ENCODE measurements around the gene FRAT2. TPM values are rescaled to one million over a fixed set of nuclear protein-coding genes. Genes with fewer than 3 reads are reported as not detected.
"Not testable (repeated sequence)": the region's sequence is repeated elsewhere in the genome, so short reads cannot be mapped to it uniquely, and the experiment has no call there.

The FRAT2 gene
- total RNA-seq, 2 experiments from 2014 or later = 15.3 to 16.7 TPM

DNA sequence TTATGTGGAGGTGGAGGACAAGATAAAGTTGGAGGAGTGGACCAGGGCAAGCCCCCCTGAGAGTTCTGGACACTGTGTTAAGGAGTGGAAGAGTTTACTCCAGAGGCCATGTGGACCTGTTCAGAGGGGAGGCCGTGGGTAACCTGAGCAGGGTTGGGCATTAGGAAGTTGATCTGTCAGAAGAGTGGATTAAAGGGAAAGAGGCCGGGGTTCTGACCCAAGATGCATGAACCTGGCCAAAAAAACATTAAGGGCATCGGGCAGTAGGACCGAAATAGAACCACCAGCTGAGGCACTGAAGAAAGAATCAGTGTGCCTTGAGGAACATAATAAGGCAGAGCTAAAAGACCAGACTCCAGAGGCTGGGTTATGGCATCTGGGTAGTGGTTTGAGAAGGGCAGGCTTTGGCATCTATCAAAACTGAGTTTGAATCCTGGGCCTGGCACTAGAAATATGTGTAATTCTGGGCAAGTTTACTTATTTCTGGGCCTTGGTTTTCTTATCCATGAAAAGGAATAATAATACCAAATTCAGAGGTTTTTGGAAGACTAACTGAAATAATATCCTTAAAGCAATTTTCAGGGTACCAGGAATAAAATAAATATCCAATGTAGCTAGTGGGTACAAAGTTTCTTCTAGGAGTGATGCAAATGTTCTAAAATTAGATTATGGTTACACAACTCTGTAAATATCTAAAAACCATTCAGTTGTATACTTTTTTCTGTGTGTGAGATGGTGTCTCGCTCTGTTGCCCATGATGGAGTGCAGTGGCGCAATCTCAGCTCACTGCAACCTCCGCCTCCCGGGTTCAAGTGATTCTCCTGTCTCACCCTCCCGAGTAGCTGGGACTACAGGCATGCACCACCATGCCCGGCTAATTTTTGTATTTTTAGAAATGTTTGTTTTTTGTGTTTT, 26.4 kb downstream of the FRAT2 start:
- Mint-ChIP-seq H3K4me3 (no peak overlapping the region), H3K9me3 (no peaks in the 10 kb centered on the region), H3K27ac (no peak overlapping the region), H3K27me3 (peaks cover 2% of the 10 kb centered on the region), H3K4me1 (no peaks in the 10 kb centered on the region), H3K36me3 (no peaks in the 10 kb centered on the region)
- POLR2A ChIA-PET = no interaction called here
- DNase-seq (no peak), ATAC-seq (ENCODE audit: low read depth) (no peak)

- H3K27ac Mint-ChIP-seq = no peak overlapping the region
- no peaks in the 10 kb centered on the region for H3K9me3 Mint-ChIP-seq
- ATAC-seq (ENCODE audit: low read depth) = no peak
- POLR2A ChIA-PET = no interaction called here
- H3K4me1 Mint-ChIP-seq = no peaks in the 10 kb centered on the region
- no peak for DNase-seq
- no peaks in the 10 kb centered on the region for H3K36me3 Mint-ChIP-seq
- no peak overlapping the region for H3K4me3 Mint-ChIP-seq
- peaks cover 2% of the 10 kb centered on the region for H3K27me3 Mint-ChIP-seq
These were observed 27.1 kb downstream of the FRAT2 start for GRCh38 chr10:97307441-97307840.

DNA sequence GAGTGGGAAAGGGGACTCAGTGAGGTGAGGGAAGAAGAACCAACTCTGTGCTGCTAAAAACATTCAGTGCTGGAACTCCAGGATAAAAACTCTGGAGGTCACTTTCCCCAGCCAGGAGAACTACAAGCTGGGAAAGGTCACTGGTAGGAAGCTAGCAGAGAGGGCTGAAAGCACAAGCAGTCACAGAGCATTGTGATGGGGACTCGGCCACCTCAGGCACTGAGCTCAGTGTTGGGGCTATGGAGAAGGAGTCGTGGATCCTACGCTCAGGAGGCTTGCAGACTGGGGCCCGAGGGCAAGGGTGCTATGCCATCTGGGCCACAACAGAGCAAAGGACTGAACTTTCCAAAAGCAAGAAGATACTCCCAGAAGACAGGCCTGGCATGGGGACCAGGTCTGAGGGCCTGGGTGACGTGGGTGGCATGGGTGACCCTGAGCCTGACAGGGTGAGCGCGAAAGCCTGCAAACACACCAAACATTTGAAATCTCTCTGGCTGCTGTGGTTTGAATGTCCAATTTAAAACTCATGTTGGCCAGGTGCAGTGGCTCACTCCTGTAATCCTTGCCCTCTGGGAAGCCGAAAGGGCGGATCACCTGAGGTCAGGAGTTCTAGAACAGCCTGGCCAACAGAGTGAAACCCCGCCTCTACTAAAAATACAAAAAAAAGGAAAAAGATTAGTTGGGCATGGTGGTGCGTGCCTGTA, 32.3 kb downstream of the FRAT2 start:
- no peaks in the 10 kb centered on the region for H3K36me3 Mint-ChIP-seq
- no peak for DNase-seq
- ATAC-seq (ENCODE audit: low read depth) = no peak
- POLR2A ChIA-PET = no interaction called here
- H3K4me3 Mint-ChIP-seq = no peak overlapping the region
- no peak overlapping the region for H3K27ac Mint-ChIP-seq
- H3K9me3 Mint-ChIP-seq = no peaks in the 10 kb centered on the region
- peaks cover 2% of the 10 kb centered on the region for H3K27me3 Mint-ChIP-seq
- peaks cover 4% of the 10 kb centered on the region for H3K4me1 Mint-ChIP-seq

DNA sequence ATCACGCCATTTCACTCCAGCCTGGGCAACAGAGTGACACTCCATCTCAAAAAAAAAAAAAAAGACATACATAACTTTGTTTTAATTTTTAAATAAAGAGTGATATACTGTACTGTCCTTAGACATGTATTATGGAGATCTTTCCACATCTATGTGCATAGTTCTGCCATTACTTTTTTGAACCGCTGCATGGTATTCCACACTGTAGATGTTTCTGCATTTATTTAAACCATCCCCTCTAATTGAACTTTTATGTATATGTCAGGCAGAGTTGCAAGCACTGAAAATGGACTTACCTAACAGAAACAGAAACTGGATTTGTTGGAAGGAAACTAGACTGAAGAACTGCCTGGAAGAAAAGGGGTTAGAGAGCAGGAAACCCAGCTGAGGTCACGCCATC, 33.5 kb downstream of the FRAT2 start:
- Mint-ChIP-seq H3K36me3 (no peaks in the 10 kb centered on the region), H3K4me1 (peaks cover 4% of the 10 kb centered on the region), H3K9me3 (no peaks in the 10 kb centered on the region), H3K27me3 (no peaks in the 10 kb centered on the region), H3K4me3 (no peak overlapping the region), H3K27ac (no peak overlapping the region)
- DNase-seq (no peak), ATAC-seq (ENCODE audit: low read depth) (no peak)
- POLR2A ChIA-PET = no interaction called here

DNA sequence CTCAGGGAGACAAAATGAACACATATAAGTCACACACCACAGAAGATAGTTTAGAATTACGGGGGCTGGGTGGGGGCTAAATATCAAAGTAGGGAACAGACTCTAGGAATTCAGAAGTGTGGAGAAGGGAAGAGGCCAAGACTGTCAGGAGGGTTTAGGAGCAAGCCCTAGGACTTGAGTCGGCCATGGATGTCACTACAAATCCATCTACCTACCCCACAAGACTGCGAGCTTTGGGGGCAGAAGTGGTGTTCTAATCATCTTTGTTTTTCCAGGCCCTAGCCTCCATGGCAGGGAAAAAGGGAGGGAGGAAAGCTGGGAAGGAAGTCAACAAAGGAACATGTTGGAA, 36.3 kb downstream of the FRAT2 start:
- no peaks in the 10 kb centered on the region for H3K9me3 Mint-ChIP-seq

DNA sequence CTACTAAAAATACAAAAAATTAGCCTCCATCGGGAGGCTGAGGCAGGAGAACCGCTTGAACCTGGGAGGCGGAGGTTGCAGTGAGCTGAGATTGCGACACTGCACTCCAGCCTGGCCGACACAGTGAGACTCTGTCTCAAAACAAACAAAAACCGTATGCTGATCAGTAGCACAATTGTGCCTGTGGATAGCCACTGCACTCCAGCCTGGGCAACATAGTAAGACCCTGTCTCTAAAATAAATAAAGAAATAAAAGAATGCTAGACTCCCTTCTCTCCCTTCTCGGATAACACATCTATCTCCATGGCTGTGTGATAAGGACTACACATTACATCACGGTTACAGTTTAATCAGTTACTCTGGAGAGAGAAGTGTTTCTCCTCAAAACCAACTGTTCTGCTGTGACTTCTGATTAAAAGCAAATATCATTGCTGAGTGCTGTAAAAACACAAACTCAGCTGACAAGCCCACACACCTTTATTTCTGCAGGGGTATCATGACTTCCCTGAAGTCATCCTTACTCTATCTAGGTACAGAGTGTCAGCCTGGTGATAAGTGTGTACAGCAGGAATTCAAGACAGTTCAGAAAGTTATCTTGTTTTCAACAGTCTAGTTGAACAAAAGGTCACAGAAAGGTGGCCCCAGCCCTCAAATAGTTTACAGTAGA, 36.8 kb downstream of the FRAT2 start:
- peaks cover 2% of the 10 kb centered on the region for H3K27me3 Mint-ChIP-seq

More for the DNA sequence above, 36.3 kb downstream of the FRAT2 start:
- DNase-seq (no peak), ATAC-seq (ENCODE audit: low read depth) (no peak)
- Mint-ChIP-seq H3K36me3 (no peaks in the 10 kb centered on the region), H3K4me3 (no peak overlapping the region), H3K27ac (no peak overlapping the region), H3K27me3 (peaks cover 2% of the 10 kb centered on the region), H3K4me1 (peaks cover 4% of the 10 kb centered on the region)
- POLR2A ChIA-PET = no interaction called here

GRCh38 chr10:97292862-97293198, 41.7 kb downstream of the FRAT2 start:
- Mint-ChIP-seq H3K9me3 (no peaks in the 10 kb centered on the region), H3K27ac (peak overlapping the region; percentile 88), H3K4me3 (peak overlapping the region; percentile 89), H3K27me3 (peaks cover 2% of the 10 kb centered on the region), H3K4me1 (peaks cover 25% of the 10 kb centered on the region), H3K36me3 (peaks cover 11% of the 10 kb centered on the region)
- POLR2A ChIA-PET = interaction anchor here (1.0 to 3.6 kb wide), 5 partner anchors 13 to 1203 kb away, joined by 3 to 21 read pairs (median 4); partner anchors contain the start of gene FRAT1
- ATAC-seq (ENCODE audit: low read depth) (no peak), DNase-seq (no peak)

More for the DNA sequence above, 36.8 kb downstream of the FRAT2 start:
- DNase-seq (no peak), ATAC-seq (ENCODE audit: low read depth) (no peak)
- H3K4me3 Mint-ChIP-seq = no peak overlapping the region
- H3K36me3 Mint-ChIP-seq = no peaks in the 10 kb centered on the region
- H3K9me3 Mint-ChIP-seq = no peaks in the 10 kb centered on the region
- H3K27ac Mint-ChIP-seq = no peak overlapping the region
- peaks cover 5% of the 10 kb centered on the region for H3K4me1 Mint-ChIP-seq
- POLR2A ChIA-PET = no interaction called here

DNA sequence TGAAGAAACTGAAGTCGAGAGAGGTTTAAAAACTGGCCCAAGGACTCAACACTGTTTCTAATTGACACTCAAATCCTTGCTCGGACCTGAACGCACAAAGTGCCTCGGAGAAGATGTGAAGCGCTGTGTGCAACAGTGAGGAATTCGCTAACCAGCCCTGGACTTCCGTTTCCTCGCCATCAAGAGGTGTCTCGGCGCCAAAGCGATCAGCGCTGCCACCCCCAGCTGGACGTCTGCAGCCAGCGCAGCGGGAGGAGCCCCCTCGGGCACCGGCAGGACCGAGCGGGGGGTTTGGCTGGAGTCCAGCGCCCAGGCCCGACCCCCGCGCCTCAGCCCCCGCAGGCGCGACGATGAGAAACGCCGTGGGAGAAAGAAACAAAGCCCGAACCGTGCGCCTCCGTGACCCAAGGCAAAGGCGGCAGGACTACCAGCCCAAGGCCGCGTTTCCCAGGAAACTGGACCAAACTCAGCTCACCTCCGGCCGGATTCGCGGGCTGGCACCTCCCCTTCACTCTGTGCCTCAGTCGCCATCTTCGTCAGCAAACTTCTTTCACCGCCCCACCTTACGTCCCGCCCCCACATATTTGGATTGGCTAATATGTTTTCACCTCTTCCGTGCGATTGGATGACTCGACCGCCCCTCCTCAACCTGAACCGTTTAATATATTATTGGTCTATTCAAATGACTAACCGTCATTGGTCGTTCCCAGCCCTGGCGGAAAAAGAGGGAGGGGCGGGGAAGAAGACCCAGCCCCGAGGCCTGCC, 42.2 kb downstream of the FRAT2 start, which contains the start of gene ARHGAP19:
Gene ARHGAP19, minus strand, starts transcription at position 541 of the 765 bp plus-strand sequence. Its CDS starts 10 bp downstream, at position 531.
- peaks cover 25% of the 10 kb centered on the region for H3K4me1 Mint-ChIP-seq
- POLR2A ChIA-PET = interaction anchor here (0.8 to 3.6 kb wide), 7 partner anchors 13 to 1203 kb away, joined by 3 to 21 read pairs (median 4); partner anchors contain the start of genes FRAT1 and RRP12
- H3K9me3 Mint-ChIP-seq = no peaks in the 10 kb centered on the region
- H3K36me3 Mint-ChIP-seq = peaks cover 11% of the 10 kb centered on the region
- peaks cover 2% of the 10 kb centered on the region for H3K27me3 Mint-ChIP-seq
- peak within 1 kb of the TSS; percentile 88 for H3K27ac Mint-ChIP-seq
- peak; percentile 82 for DNase-seq
- peak; percentile 100 for ATAC-seq (ENCODE audit: low read depth)
- peak within 1 kb of the TSS; percentile 89 for H3K4me3 Mint-ChIP-seq

DNA sequence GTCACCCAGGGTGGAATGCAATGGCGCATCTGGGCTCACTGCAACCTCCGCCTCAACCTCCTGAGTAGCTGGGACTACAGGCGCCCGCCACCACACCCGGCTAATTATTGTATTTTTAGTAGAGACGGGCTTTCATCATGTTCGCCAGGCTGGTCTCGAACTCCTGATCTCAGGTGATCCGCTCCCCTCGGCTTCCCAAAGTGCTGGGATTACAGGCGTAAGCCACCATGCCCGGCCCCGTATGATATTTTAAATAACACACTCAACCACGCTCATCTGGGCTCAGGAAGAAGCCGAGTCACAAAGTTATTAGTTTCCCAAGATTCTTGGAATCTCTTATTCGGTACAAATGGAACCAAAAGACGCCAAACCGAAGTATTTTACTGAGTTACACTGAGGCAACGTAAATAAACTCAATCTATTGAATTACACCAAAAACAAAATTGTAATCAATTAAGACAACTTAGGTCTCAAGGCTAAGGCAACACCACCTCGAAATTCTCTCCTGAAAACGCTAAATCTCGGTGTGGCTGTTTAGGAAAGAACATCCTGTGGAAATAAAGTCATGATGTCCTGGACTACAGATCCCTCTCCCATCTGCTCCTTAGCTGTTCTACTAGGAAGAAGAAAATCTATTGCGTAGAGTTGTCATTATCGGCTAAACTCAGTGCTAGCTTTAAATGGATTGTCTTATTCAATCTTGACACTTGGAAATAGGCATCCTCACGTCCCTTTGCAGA, 43.0 kb downstream of the FRAT2 start:
- peaks cover 25% of the 10 kb centered on the region for H3K4me1 Mint-ChIP-seq
- H3K4me3 Mint-ChIP-seq = peak overlapping the region; percentile 89
- peaks cover 13% of the 10 kb centered on the region for H3K36me3 Mint-ChIP-seq
- H3K27ac Mint-ChIP-seq = peak overlapping the region; percentile 88
- DNase-seq = no peak
- peaks cover 2% of the 10 kb centered on the region for H3K27me3 Mint-ChIP-seq
- H3K9me3 Mint-ChIP-seq = no peaks in the 10 kb centered on the region
- no peak for ATAC-seq (ENCODE audit: low read depth)
- POLR2A ChIA-PET = interaction anchor here (0.8 to 3.6 kb wide), 7 partner anchors 14 to 1202 kb away, joined by 3 to 21 read pairs (median 4); partner anchors contain the start of genes FRAT1 and RRP12

GRCh38 chr10:97290576-97291356, 43.8 kb downstream of the FRAT2 start:
- POLR2A ChIA-PET = interaction anchor here (3.6 kb wide), 1 partner anchor 29 kb away, joined by 21 read pairs; the partner anchor contains the start of gene FRAT1
- H3K27ac Mint-ChIP-seq = not testable (repeated sequence)

DNA sequence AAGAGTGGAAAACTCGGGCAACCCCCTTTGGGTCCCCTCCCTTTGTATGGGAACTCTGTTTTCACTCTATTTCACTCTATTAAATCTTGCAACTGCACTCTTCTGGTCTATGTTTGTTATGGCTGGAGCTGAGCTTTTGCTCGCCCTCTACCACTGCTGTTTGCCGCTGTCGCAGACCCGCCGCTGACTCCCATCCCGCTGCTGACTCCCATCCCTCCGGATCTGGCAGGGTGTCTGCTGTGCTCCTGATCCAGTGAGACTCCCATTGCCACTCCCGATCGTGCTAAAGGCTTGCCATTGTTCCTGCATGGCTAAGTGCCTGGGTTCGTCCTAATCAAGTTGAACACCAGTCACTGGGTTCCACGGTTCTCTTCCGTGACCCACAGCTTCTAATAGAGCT, 44.5 kb downstream of the FRAT2 start:
- POLR2A ChIA-PET; H3K27me3 Mint-ChIP-seq; DNase-seq; H3K4me3 Mint-ChIP-seq; ATAC-seq (ENCODE audit: low read depth); H3K9me3 Mint-ChIP-seq: not testable (repeated sequence)
- H3K27ac Mint-ChIP-seq = peak overlapping the region; percentile 65
- peaks cover 18% of the 10 kb centered on the region for H3K36me3 Mint-ChIP-seq
- peaks cover 25% of the 10 kb centered on the region for H3K4me1 Mint-ChIP-seq

More at GRCh38 chr10:97290576-97291356, 43.8 kb downstream of the FRAT2 start:
- Mint-ChIP-seq H3K4me1 (peaks cover 25% of the 10 kb centered on the region), H3K36me3 (peaks cover 16% of the 10 kb centered on the region), H3K4me3 (peak overlapping the region; percentile 89)
- not testable (repeated sequence) for H3K27me3 Mint-ChIP-seq; ATAC-seq (ENCODE audit: low read depth); H3K9me3 Mint-ChIP-seq; DNase-seq
